GM12875 (cell line): Measurements from ENCODE around the gene SLC2A4.

Source experiments
- H3K4me3 ChIP-seq: one replicate; pipeline ENCODE4 v1.5.1; 2011; ENCODE audit warnings: low read depth, low read length, control low read depth
- TF ChIP-seq, protein P1 (sequence below): IDR thresholded peaks from 2 replicates; pipeline ENCODE4 v1.5.1; 2011; ENCODE audit warnings: low read depth, mild to moderate bottlenecking, control low read depth, inconsistent platforms, low read length, moderate library complexity, borderline replicate concordance; ENCODE audit not compliant: insufficient read depth

SLC2A4 gene

DNA sequence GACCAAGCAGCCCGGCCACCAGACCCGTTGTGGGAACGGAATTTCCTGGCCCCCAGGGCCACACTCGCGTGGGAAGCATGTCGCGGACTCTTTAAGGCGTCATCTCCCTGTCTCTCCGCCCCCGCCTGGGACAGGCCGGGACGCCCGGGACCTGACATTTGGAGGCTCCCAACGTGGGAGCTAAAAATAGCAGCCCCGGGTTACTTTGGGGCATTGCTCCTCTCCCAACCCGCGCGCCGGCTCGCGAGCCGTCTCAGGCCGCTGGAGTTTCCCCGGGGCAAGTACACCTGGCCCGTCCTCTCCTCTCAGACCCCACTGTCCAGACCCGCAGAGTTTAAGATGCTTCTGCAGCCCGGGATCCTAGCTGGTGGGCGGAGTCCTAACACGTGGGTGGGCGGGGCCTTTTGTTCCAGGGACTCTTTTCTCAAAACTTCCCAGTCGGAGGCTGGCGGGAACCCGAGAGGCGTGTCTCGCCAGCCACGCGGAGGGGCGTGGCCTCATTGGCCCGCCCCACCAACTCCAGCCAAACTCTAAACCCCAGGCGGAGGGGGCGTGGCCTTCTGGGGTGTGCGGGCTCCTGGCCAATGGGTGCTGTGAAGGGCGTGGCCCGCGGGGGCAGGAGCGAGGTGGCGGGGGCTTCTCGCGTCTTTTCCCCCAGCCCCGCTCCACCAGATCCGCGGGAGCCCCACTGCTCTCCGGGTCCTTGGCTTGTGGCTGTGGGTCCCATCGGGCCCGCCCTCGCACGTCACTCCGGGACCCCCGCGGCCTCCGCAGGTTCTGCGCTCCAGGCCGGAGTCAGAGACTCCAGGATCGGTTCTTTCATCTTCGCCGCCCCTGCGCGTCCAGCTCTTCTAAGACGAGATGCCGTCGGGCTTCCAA is at the start of gene SLC2A4:
TSS of gene SLC2A4 (plus strand) at position 645 of the 879 bp plus-strand sequence. CDS start at position 862, 217 bp downstream.
- TF ChIP-seq, protein P1, sequence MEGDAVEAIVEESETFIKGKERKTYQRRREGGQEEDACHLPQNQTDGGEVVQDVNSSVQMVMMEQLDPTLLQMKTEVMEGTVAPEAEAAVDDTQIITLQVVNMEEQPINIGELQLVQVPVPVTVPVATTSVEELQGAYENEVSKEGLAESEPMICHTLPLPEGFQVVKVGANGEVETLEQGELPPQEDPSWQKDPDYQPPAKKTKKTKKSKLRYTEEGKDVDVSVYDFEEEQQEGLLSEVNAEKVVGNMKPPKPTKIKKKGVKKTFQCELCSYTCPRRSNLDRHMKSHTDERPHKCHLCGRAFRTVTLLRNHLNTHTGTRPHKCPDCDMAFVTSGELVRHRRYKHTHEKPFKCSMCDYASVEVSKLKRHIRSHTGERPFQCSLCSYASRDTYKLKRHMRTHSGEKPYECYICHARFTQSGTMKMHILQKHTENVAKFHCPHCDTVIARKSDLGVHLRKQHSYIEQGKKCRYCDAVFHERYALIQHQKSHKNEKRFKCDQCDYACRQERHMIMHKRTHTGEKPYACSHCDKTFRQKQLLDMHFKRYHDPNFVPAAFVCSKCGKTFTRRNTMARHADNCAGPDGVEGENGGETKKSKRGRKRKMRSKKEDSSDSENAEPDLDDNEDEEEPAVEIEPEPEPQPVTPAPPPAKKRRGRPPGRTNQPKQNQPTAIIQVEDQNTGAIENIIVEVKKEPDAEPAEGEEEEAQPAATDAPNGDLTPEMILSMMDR: no peak
- peak within 1 kb of the TSS; percentile 53 for H3K4me3 ChIP-seq

- H3K4me3 ChIP-seq: no peak overlapping the region
- TF ChIP-seq, protein P1: no peak
Observed at GRCh38 chr17:7232114-7232513, 49.4 kb upstream of the SLC2A4 start.

DNA sequence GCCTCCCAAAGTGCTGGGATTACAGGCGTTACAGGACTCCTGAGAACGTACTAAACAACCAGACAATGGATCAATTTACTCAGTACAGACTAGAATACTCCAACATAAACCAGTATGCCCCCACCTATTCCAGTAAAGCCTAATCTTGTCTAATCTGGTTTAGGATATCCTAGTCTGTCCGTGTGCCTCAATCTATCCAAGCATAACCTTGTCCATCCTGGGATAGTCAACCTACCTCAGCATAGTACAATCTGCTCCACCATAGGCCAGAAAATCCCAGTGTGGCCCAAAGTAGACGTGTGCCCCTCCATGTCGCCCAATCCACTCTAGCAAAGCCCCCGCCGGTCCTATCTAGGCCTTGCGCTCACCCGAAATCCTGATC is 47.8 kb upstream of the SLC2A4 start:
- peak overlapping the region; percentile 56 for H3K4me3 ChIP-seq
- TF ChIP-seq, protein P1: no peak

DNA sequence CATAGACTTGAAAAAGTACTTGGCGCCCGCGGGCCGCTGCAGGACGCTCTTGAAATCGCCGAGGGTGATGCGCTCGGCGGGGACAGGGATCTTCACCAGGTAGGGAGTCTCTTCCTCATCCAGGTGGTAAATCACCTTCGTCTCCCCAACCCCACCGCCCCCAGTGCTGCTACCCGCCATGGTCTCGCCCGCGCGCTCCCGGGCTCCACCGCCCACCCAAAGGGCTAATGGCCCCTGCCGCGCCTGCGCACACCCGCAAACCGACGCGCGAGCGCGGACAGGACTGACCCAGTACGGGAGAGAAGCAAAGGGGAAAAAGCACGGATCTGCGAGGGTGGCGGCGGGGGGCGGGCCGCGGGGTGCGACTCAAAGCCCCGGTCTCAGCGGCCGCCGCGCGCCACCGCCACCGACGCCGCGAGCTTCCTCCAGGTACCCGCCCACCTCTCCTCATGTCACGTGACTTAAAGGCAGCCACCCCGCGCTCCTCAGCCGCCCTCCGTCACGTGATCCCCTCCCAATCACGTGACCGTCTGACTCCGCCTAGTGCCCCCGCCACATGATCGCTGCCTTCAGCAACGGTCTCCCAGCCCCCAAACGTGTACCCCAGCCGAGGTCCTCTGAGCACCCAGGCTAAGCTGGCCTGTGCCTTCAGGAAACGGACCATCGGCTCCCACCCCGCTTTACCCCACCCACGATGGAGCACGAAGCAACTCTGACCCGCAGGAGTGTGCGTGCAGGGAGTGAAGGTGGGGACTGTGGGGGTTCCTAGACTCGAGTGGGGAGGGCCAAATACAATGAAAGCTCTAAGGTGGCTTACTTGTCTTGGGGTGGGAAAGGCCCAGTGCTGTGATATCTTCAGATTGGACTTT is 47.2 kb upstream of the SLC2A4 start, which contains the start of gene DVL2:
TSS of gene DVL2 (minus strand) at position 435 of the 869 bp plus-strand sequence. CDS start at position 180, 255 bp downstream.
- TF ChIP-seq, protein P1: no peak
- peak within 1 kb of the TSS; percentile 56 for H3K4me3 ChIP-seq

GRCh38 chr17:7235693-7236665 is 45.5 kb upstream of the SLC2A4 start:
- TF ChIP-seq, protein P1: no peak
- H3K4me3 ChIP-seq: no peak overlapping the region

- H3K4me3 ChIP-seq: no peak overlapping the region
- TF ChIP-seq, protein P1: no peak
Observed at GRCh38 chr17:7236808-7237207, 44.7 kb upstream of the SLC2A4 start.
